Measurements from ENCODE around the gene TUFT1. TPM values are rescaled to one million over a fixed set of nuclear protein-coding genes. Genes with fewer than 3 reads are reported as not detected.

The TUFT1 gene
- total RNA-seq, 1 donor from 2014 or later: 7.0 TPM

DNA sequence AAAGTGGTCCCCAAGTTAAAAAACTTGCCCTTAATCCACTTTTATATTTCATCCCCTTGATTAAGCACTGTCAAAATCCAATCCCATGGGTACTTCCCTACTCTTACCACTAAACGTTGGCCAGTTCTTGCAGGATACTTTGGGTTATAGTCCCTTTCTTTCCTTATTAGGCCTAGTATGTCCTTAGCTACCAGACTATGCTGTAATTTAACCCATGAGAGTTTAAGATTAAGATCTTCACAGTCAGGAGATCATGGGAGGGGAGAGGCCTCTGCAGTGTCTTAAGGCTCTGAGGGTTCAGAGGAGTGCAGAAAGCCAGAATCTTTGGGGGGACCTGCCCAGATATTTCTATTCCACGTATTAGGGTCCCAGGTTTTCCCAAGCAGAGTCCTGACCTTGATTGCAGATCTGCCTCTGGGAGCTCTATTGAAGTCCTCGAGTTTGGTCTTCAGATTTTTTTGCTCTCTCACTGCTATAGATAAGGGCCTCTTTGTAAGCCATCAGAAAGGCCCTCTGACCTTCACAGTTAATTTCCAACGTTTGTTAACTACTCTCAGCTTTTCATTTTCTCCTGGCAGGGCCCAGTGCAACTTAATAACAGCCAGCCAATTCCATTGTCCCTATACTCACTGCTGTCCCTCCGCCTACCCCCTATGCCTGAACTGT, 37.9 kb upstream of the TUFT1 start:
- DNase-seq: no peak
- peaks cover 7% of the 10 kb centered on the region for H3K9me3 Mint-ChIP-seq (ENCODE audit: unreplicated experiment)
- peaks cover 2% of the 10 kb centered on the region for H3K27me3 Mint-ChIP-seq (ENCODE audit: unreplicated experiment)
- H3K27ac Mint-ChIP-seq (ENCODE audit: unreplicated experiment): no peak overlapping the region
- TF ChIP-seq, protein P1, sequence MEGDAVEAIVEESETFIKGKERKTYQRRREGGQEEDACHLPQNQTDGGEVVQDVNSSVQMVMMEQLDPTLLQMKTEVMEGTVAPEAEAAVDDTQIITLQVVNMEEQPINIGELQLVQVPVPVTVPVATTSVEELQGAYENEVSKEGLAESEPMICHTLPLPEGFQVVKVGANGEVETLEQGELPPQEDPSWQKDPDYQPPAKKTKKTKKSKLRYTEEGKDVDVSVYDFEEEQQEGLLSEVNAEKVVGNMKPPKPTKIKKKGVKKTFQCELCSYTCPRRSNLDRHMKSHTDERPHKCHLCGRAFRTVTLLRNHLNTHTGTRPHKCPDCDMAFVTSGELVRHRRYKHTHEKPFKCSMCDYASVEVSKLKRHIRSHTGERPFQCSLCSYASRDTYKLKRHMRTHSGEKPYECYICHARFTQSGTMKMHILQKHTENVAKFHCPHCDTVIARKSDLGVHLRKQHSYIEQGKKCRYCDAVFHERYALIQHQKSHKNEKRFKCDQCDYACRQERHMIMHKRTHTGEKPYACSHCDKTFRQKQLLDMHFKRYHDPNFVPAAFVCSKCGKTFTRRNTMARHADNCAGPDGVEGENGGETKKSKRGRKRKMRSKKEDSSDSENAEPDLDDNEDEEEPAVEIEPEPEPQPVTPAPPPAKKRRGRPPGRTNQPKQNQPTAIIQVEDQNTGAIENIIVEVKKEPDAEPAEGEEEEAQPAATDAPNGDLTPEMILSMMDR (IDR thresholded peaks at IDR 0.05; ENCODE audit: partially characterized antibody, unreplicated experiment): no peak
- no peaks in the 10 kb centered on the region for H3K4me1 Mint-ChIP-seq (ENCODE audit: low read depth, unreplicated experiment)
- H3K36me3 Mint-ChIP-seq (ENCODE audit: unreplicated experiment): no peaks in the 10 kb centered on the region
- H3K4me3 Mint-ChIP-seq (ENCODE audit: unreplicated experiment): no peak overlapping the region

DNA sequence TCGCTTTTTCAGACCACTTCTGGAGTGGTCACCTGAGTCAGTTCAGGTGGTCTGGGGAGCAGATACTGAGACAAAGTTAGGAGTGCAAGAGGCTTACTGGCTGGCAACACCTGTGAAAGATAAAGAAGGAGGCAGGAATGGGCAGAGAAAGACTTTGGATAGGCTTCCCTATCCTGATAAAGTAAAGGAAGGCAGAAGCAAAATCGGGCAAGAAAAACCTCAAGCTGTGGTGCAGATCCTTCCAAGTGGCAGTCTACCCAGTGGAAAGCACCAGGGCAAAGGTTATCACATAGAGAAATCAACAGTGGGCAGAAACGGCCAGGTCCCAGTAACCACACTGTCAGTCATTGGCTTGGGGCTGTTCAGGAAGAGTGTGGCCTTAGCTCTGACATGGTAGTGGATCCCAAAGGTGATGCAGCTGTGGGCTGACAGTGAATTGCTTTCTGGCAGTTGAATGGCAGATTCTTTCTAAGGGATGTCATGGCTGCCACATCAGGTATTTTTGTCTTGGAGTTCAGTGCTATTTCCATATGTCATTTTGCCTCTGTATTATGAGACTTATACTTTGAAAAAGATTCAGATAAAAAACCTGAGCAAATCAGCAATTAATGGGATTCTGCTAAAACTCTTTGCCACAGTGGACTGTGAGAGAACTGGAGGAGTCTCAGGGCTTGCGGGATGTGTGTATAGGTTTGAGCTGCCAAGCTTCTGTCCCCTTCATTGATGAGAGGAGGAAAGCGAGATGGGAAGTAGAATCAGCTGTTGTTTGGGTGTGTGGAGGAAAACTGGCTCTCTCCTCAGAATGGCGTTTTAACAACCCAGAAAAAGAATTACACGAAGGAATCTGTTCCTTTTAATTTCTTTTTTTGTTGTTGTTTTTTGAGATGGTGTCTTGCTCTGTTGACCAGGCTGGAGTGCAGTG, 37.0 kb upstream of the TUFT1 start:
- Mint-ChIP-seq H3K4me1 (ENCODE audit: low read depth, unreplicated experiment) (no peaks in the 10 kb centered on the region), H3K27ac (ENCODE audit: unreplicated experiment) (no peak overlapping the region), H3K27me3 (ENCODE audit: unreplicated experiment) (peaks cover 2% of the 10 kb centered on the region), H3K36me3 (ENCODE audit: unreplicated experiment) (no peaks in the 10 kb centered on the region), H3K9me3 (ENCODE audit: unreplicated experiment) (peaks cover 7% of the 10 kb centered on the region), H3K4me3 (ENCODE audit: unreplicated experiment) (peak overlapping the region; percentile 4)
- DNase-seq: no peak
- TF ChIP-seq, protein P1 (IDR thresholded peaks at IDR 0.05; ENCODE audit: partially characterized antibody, unreplicated experiment): no peak

DNA sequence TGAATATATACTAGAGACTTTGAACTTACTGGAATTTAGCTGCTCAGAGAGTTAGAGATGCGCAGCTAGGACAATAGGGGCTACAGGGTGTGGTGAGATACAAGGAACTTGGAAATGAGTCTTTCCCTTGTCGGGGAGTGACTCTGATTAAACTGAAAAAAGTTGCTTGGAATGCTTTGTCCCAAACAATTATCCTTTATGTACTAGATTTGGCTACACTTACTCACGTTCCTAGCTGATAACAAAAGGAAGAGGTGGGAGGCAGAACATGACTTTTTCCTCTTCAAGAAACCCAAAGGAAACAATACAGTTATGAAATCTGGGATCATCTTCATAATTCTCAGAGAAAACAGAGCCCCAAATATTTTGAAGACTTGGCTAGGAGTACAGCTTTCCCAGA, 35.9 kb upstream of the TUFT1 start:
- H3K36me3 Mint-ChIP-seq (ENCODE audit: unreplicated experiment): no peaks in the 10 kb centered on the region
- TF ChIP-seq, protein P1 (IDR thresholded peaks at IDR 0.05; ENCODE audit: partially characterized antibody, unreplicated experiment): no peak
- H3K27me3 Mint-ChIP-seq (ENCODE audit: unreplicated experiment): peaks cover 2% of the 10 kb centered on the region
- H3K4me1 Mint-ChIP-seq (ENCODE audit: low read depth, unreplicated experiment): no peaks in the 10 kb centered on the region
- H3K9me3 Mint-ChIP-seq (ENCODE audit: unreplicated experiment): peaks cover 7% of the 10 kb centered on the region
- H3K27ac Mint-ChIP-seq (ENCODE audit: unreplicated experiment): no peak overlapping the region
- no peak overlapping the region for H3K4me3 Mint-ChIP-seq (ENCODE audit: unreplicated experiment)
- DNase-seq: no peak

DNA sequence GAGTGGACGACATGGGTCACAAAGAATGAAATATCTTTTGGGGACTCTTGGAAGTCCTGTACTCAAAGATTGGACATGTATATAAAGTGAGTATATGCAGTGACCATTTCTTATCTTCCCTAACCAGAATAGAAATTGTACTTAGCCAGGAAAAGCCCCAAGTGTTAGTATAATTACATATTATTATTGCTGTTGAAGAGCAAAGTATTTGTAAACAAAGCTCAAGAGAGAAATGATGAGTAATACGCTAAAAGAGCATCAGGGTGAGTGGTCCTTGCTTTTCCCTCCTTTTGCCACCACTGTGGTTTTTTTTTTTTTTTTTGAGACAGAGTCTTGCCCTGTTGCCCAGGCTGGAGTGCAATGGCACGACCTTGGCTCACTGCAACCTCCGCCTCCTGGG, 35.4 kb upstream of the TUFT1 start:
- Mint-ChIP-seq H3K4me1 (ENCODE audit: low read depth, unreplicated experiment) (no peaks in the 10 kb centered on the region), H3K27ac (ENCODE audit: unreplicated experiment) (no peak overlapping the region), H3K27me3 (ENCODE audit: unreplicated experiment) (peaks cover 2% of the 10 kb centered on the region), H3K9me3 (ENCODE audit: unreplicated experiment) (peaks cover 7% of the 10 kb centered on the region), H3K4me3 (ENCODE audit: unreplicated experiment) (no peak overlapping the region), H3K36me3 (ENCODE audit: unreplicated experiment) (no peaks in the 10 kb centered on the region)
- DNase-seq: no peak
- TF ChIP-seq, protein P1 (IDR thresholded peaks at IDR 0.05; ENCODE audit: partially characterized antibody, unreplicated experiment): no peak

DNA sequence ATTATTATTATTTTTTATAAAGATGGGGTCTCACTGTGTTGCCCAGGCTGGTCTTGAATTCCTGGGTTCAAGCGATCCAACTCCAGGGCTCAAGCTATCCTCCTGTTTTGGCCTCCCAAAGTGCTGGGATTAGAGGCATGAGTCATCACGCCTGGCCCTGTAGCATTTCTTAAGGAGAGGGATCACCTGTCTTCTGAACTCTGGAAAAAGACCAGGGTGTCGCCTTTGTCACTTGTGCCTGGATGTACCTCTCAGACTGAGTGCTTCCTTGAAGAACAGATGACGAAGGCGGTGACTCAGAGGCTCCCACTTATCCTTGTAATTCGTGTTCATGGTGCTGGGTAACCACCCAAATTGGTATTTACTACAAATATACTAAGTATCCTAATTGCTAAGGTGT, 31.3 kb upstream of the TUFT1 start:
- no peak overlapping the region for H3K27ac Mint-ChIP-seq (ENCODE audit: unreplicated experiment)
- no peaks in the 10 kb centered on the region for H3K36me3 Mint-ChIP-seq (ENCODE audit: unreplicated experiment)
- peaks cover 7% of the 10 kb centered on the region for H3K4me1 Mint-ChIP-seq (ENCODE audit: low read depth, unreplicated experiment)
- no peak overlapping the region for H3K4me3 Mint-ChIP-seq (ENCODE audit: unreplicated experiment)
- peaks cover 10% of the 10 kb centered on the region for H3K9me3 Mint-ChIP-seq (ENCODE audit: unreplicated experiment)
- TF ChIP-seq, protein P1 (IDR thresholded peaks at IDR 0.05; ENCODE audit: partially characterized antibody, unreplicated experiment): no peak
- H3K27me3 Mint-ChIP-seq (ENCODE audit: unreplicated experiment): peaks cover 13% of the 10 kb centered on the region
- no peak for DNase-seq

All from glutamatergic neuron (in vitro differentiated cells).